GM03348 (cell line): ENCODE data around the gene PDZRN3.
"Not testable (repeated sequence)": the region's sequence is repeated elsewhere in the genome, so short reads cannot be mapped to it uniquely, and the experiment has no call there.

Source experiments
- DNase-seq: peaks from one replicate; pipeline ENCODE4 v3.0.0; 2012; ENCODE audit warnings: low spot score

PDZRN3 gene

DNA sequence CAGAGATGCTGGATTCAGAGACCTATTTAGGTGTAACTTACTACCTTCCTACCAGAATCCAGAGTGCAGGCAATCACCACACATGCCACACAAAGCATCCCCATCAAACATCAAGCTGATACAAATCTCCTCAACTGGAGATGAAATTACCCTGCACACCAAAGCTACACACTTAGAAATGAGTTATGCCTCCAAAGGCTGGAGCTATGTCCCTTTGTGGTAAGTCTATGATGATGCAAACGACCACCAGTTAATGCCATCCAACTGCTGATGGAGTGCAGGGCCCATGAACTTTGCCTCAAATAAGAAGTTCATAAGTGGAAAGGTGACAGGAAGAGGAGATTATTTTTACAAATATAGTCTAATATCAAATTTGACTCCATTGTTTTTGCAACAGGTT, 38.1 kb downstream of the PDZRN3 start:
- no peak for DNase-seq

DNA sequence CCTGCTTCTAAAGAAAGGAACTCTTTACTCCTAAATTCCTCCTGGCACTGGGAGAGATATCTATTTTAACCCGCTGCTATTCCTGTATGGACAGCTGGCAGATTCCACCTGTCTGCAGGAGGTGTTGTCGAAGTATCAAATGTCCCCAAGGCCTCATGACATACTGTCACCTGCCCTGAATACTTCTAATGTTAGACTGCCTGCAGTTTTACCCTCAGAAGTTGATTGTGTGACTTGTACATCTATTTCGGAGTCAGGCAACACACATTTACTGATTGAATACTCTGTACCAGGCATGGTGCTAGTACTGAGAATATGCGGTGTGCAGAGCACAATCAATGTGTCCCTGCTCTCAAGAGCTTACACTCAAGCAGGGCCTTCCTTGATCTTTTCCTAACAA, 38.6 kb downstream of the PDZRN3 start:
- DNase-seq = no peak

DNA sequence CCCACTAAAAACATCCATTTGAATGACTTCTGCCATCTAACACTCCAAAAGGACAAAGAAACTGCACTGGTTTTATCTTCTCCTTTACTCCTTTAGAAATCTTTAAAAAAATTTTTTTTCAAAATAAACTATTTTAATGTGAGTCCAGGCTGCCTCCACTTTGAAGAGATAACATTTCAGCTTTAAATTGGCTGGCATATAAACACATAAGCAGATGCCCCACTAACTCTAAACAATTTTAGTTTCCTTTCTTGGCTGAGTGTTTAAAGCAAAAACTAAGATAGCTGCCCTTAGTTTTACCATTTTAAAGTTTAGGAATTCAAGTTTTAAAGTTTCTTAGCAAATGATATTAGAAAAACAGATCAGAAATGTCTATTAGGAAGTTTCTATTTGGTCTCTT, 39.9 kb downstream of the PDZRN3 start:
- no peak for DNase-seq

DNA sequence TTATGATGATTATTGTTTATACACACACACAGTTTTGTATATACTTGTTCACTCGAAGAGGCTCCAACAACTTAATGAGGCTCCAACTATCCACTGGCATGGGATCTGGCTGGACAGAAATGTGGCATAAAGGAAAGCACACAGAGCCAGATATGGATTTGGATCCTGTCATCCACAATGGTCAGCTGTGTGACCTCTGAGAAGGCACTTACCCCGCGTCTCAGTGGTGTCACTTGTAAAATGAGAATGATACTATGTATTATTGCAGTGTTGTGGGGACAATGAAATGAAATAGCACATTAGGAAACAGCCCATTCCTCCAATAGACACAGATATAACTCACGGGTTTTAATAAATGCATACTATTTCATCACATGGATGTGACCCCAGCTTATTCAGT, 42.2 kb downstream of the PDZRN3 start:
- no peak for DNase-seq

DNA sequence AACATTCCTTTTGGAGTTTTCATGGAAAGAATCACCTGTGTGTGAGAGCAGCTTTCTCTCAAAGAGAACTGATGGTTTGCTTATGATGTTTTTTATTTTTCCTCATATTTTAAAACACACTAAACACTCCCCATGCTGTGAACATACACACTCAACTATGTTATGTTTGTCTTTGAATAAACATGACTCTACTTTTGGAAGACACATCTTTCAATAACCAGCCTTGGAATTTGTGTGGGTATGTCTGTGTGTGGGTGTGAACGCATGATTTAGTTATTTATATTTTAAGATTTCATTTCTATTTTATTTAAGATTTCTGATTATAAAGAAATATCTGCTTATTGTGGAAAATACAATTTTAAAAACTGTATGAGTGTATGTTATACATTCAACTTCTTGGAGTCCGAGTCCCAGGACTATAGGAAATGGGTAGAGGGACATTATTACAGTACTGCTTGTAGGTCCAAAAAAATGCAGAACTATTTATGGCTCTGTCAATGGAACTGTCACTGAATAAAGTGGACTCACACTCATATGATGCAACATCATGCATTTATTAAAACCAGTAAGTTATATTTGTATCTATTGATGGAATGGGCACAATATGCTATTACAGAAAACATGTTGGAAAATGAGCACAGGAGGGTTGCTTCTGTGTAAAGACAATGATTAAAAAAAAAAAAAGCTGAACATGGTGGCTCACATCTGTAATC, 43.5 kb downstream of the PDZRN3 start:
- DNase-seq = no peak

DNA sequence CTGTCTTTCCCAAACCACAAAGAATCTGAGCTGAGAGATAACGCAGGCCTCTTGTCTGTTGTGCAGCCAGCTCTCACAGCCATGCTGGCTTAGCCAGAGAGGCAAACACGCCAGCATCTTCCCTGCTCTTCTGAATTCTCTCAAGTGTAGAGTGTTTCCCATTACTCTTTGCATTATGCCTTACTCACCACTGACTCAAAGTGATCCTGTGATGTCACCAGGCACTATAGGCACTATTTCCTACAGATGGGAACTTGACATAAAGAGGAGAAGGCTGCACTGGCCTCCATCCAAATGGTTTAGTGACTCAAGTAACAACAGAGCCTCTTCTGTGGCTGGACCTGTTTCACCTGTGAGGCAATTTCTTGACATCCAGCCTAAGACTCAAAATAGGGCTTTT, 44.4 kb downstream of the PDZRN3 start:
- DNase-seq = peak; percentile 37

DNA sequence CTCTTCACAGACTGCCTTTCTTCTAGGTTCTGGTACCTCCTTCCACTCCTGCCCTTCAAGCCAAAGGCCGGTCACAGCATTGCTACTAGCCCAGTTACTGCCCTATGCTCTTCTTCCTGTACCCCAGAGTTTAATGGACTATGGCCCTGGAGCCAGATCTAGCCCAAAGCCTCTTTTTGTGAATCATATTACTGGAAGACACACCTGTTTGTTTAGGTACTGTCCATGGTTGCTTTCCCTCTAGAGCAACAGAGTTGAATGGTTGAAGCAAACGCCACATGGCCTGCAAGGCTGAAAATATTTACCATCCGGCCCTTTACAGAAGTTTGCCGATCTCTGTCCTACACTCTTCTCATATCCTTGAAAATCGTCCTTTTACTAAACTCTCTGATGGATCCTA, 47.0 kb downstream of the PDZRN3 start:
- no peak for DNase-seq

DNA sequence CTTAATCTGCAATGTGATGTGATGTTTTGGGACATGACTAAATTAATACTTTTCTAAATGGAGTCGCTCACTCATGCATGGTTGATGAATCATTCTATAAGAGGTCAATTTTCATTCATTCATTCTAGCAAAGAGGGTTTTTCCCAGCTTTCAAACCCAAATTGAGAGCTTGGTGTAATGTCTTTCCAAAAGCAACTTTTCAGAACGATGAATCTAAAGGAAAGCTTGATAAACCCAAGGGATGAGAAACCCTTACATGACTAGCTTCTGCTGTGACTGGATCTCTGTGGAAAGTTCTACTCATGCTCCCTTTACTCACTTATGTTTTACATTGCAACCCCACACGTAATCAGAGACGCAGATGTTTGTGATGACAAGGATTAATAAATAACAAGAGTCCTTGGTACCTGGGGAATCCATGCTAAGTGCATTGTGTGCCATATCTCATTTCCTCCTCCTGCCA, 47.7 kb downstream of the PDZRN3 start:
- DNase-seq = peak; percentile 25

DNA sequence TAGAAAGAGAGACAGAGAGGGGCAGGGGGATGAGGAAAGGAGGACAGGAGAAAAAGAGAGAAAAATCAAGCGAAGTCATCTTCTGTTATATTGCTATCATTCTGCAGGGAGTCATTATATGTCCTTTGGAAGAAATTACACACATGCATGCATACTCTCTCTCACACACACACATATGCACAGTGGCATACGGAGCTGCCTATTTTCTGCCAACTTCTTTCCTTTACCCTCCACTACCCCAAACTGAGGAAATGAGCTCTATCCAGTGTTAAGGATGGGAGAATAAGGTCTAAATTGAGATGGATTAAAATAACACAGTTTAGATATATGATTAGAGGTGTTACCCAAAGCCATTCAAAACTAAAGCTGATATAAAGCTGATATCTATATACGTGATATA, 48.8 kb downstream of the PDZRN3 start:
- DNase-seq = no peak

DNA sequence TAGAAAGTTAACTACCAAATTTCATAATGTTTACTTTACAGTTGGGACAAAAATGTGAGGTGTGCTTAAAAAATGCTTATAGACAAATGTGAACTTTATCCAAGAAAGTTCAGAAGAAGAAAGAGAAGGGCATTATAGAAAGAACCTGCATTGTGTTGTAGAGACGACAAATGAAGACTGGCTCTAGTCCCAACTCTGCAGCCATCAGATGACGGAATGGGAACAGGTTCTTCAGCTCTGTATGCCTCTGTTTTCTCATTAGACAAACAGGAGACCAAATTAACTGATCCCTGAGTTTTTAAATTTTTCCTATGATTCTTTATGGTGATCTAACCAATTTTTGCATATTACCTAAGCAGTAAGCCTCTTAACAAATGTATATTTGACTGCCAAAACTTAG, 49.2 kb downstream of the PDZRN3 start:
- no peak for DNase-seq

DNA sequence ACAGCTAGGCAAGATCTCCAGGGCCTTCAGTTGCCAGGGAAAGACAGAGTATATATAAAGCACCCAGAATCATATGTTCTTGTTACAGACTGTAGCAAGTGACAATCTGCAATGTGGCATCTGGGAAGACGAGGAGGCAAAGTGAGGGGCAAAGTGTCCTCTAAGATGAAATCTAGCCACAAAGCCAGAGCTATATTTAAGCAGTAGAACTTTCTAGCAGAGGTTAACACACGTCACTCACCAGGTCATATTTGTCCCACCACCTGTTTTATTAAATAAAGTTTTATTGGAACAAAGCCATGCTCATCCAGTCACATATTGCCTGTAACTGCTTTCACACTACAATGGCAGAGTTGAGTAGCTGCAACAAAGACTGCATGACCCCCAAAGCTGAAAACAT, 51.5 kb downstream of the PDZRN3 start:
- no peak for DNase-seq

DNA sequence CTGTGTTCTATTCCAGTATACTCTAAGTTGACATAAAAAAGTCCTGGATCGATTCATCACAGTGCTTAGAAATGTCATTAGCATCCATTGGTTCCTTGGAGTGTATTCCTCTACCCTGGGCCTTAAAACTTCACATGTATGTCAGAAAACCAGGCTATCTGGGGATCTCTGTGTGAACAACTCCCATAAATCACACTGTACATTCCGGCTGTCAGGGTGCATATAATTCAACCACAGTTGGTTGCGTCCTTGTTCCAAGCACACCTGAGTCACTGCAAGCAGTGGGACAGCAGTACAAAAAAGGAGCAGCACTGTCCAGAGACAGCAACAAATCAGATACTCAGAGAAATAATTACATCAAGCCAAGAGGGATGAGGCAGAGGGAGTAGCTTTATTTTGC, 52.4 kb downstream of the PDZRN3 start:
- DNase-seq = no peak

DNA sequence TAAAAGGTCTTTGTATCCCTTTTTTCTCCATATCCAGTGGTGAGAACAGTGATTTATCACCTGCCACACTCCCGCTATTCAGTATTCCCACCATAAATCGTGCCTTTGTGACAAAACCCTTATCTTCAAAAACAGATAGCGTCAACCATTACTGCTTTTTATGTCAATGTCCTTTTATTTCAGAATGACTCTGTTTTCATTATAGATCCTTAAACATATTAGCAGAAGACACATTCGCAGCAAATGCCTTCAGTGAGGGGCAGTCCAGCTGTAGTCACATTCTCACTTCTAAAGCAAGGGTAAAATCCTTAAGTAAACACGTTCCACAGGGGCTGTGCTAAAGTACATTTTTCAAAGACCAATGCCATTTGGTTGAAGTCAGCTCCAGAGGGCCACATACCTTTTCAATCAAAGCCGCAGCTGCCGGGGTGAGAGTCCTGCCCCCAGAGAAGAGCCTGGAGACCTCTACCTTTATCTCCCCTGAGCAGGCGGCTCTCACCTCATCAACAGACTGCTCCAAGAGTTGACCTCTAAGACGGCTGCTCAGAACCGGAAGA, 53.4 kb downstream of the PDZRN3 start:
- DNase-seq = no peak

DNA sequence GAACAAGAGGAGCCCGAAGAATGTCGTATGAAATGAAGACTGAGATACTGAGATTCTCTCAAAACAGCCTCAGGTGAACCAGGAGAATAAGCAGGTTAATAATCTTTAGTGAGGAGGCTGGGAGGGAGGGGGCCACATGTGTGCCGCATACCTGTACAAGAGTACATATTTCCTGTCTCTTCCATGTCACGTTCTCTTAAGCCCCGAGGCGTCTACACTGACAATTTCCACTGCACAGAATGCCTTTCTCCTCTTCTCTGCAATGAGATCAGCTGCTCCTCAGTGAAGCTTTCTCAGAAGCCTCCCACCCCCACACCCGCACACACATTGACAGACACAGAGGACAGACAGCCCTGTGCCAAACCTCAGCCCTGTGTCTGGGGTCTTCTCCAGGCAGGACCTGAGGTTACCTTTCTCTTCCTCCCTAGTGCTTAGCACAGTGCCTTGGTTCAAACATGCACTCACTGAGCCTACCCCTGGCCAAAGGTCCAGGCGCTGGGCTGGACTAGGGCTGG, 55.4 kb downstream of the PDZRN3 start:
- DNase-seq = no peak

DNA sequence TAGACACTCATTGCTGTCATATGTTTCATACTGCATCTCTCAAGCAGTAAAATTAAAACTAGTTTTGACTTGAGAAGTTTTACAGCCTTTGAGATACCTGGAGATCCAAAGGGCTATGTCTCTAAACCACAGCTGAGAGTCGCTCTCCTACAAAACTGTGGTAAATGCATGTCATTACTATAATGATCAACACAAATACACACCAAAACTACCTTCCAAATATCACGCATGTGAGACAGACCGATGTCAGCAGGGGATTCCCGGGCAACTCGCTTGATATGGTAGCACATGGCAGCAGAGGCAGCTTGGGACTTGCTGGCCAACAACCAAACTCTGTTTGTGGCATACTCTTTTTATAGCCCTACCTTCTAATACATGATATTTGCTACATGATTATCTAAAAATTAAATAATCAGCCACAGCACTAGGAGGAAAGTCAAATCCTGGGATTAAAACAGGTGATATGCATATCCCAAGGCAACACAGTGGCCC, 56.3 kb downstream of the PDZRN3 start:
- no peak for DNase-seq

DNA sequence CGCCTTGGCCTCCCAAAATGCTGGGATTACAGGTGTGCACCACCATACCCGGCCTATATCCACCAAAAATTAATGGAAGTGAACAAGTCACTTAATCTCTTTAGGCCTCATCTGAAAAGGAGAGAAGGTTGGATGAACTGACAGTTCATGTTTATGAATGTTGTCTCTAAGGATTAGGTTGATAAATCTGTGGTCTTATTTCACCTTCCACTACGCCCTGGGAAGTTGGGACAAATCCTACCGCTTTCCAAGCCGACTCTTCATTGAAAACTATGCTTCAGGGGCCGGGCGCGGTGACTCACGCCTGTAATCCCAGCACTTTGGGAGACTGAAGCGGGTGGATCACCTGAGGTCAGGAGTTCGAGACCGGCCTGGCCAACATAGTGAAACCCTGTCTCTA, 59.4 kb downstream of the PDZRN3 start:
- DNase-seq = not testable (repeated sequence)

DNA sequence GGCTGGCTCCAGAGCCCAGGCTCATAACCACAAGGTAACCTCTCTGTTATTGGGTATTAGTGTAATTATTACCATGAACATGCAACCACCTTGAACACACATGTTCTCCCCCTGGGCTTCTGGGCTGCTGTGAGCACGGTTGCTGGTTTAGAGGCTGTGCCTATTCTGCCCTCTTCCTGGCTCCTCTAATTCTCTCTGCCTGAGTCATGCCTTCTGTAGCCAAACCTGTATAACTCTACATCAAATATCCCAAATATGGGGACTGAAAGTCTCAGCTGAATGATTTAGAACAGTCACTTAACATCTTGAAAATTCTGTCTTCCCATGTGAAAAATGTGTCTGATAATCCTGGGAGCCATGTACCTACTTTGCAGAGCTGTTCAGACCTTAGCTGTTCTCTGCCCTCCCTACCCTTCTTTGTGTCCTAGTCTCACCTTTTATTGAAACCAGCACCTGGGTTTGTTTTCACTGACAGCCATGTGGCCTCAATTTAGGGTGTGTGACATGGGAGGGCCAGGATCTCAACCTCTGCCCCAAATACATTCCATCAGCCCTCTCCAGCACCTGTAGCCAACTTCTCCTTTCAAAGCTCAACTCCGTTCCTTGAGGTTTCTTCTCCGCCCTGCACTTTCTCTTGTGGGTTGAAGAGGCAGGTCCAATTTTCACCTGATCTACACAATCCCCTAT, 60.7 kb downstream of the PDZRN3 start:
- DNase-seq = peak; percentile 51

DNA sequence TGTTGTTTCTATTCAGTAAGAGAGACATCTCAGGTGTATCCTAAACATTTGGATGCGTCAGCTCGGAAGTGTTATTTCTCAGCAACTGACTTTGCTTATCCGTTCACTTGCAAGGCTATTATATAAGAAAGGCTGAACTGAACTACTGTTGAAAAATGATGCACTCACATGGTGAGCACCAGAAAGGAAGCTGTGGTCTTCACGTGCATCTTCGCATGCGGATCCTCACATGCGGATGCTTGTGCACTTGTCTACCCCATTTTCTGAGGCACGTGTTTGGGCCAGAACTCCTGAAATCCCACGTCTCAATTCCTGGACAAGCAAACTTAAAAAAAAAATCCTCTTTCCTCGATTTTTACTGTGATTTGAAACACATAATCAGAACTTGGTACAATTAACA, 63.2 kb downstream of the PDZRN3 start:
- no peak for DNase-seq

DNA sequence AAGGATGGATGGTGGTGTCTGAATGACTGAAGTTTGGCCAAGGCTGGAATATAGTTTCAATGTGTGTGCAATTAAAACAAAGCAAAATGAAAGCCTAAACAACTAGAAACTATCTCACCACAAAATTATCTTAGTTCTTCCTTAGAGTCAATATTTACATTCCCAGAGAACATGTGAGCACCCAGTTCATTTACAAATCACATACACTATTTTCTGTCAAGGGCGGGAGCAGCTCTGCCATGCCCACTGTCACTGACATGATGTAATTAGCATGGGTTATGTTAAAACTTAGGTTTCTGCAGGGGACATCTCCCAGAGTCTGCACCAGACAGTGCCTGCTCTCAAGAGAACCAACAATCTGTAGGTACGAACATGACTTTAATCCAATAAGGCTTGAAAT, 65.0 kb downstream of the PDZRN3 start:
- DNase-seq = no peak

DNA sequence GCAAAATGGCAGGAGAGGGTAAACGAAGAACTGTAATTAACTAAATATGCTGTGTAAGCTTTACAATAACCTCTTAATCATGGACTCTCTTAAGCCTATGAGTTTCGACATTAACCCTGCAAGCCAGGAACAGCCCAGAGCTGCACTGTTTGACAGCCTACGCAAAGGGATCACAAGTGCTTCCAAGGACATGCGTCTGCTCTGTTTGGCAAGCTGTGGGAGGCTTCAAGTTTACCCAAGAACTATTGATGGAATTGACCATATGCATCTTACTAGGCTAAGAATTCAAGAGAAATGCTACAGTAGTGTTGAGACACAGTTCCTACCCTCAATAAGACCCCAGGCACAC, 66.0 kb downstream of the PDZRN3 start:
- no peak for DNase-seq

DNA sequence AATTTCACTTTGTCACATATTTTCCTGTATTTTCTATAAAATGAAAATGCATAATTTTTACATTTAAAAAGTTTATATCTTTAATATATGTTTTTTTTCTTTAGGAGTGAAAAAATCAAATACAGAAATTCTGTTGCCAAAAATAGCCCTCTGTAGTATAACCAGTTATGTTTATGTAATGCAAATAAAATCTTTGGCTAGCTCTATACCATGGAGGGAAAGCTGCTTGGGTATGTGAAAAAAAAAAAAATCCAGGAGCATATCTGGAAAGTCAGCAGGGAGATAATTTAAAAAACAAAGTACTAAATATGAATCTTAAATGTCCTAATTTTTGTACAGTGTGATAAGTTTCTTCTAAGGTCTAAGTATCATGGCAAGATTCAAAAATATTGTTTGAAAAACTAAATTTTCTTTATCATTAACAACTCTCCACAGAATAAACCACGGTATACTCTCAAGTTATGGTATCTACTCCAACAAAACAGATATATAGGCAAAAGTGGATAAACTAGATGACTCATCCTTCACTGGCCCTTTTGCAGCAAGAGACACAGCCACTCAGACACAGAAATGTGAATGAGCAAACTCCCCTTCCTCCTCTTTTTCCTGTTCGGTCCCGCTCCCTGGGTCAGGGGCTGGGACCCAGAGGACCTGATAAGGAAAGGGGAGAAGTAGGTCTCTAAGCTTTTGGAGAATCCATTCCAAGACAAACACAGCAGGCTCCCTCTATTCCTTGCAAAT, 66.6 kb downstream of the PDZRN3 start:
- no peak for DNase-seq

DNA sequence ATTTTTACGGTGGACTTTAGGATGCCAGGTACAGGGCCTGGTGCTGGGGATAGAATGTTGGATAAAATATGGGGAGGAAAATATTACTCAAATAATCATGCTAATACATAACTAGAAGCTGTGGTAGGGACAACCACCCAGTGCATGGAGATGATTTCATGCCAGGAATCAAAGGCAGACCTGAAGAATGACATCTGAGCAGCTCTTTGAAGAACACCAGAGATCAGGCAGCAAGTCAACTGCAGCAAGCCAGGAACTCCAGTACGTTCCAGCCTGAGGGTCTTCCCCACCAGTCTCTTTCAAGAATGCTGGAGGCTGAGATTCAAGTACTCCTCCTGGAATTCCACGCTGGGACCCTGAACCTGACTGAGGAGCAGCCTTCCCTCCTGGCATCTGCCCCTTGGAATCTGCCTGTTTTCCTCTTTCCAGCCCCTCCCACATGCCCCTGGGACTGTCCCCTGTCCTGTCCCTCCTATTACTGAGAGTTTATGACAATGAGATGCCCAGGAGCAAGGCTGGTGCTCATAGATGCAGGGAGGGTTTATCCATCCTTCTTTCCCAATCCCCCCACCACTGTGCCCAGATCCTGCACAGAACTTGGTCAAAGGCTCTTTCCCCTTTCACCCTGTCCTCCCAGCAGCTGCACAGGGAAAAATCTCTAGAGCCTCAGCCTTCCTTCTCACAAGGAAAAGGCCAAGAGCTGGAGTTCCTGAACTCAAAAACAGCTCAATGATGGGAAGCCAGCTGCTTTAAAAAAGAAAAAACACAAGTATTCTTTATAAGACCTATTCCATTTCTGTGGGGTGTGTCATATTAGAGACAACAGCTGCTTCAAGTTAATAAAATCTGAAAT, 68.0 kb downstream of the PDZRN3 start:
- peak; percentile 44 for DNase-seq
